HG03378 (cell line): ENCODE measurements around the gene FGFR3.

Source experiments
- ATAC-seq: cut with Tn5 transposase; IDR thresholded peaks from one replicate; pipeline ENCODE4 v1.9.1; 2021; ENCODE audit warnings: mild to moderate bottlenecking, moderate library complexity; ENCODE audit not compliant: unreplicated experiment

FGFR3 gene

GRCh38 chr4:1792832-1793495 is at the start of gene FGFR3:
Gene FGFR3, plus strand, starts transcription at chr4:1793293. Its CDS starts 642 bp downstream, at chr4:1793935.
- no peak for ATAC-seq

GRCh38 chr4:1743551-1743950 is 49.5 kb upstream of the FGFR3 start:
- no peak for ATAC-seq

GRCh38 chr4:1743975-1744374 is 49.1 kb upstream of the FGFR3 start:
- no peak for ATAC-seq

- ATAC-seq, result no peak
Observed at GRCh38 chr4:1744552-1744951, 48.5 kb upstream of the FGFR3 start.

- no peak for ATAC-seq
Observed at GRCh38 chr4:1745165-1745564, 47.9 kb upstream of the FGFR3 start.

- no peak for ATAC-seq
Observed at GRCh38 chr4:1745697-1746096, 47.4 kb upstream of the FGFR3 start.

- no peak for ATAC-seq
Observed at GRCh38 chr4:1746265-1746691, 46.8 kb upstream of the FGFR3 start.

- ATAC-seq, result no peak
Observed at GRCh38 chr4:1746919-1747602, 46.0 kb upstream of the FGFR3 start.

GRCh38 chr4:1747603-1747967 is 45.5 kb upstream of the FGFR3 start:
- no peak for ATAC-seq

- no peak for ATAC-seq
Observed at GRCh38 chr4:1748465-1748995, 44.6 kb upstream of the FGFR3 start.

GRCh38 chr4:1749370-1749769 is 43.7 kb upstream of the FGFR3 start:
- ATAC-seq, result no peak

GRCh38 chr4:1749826-1750225 is 43.3 kb upstream of the FGFR3 start:
- no peak for ATAC-seq

- ATAC-seq, result no peak
Observed at GRCh38 chr4:1750381-1751154, 42.5 kb upstream of the FGFR3 start.

GRCh38 chr4:1751155-1751918 is 41.8 kb upstream of the FGFR3 start:
- ATAC-seq, result no peak

GRCh38 chr4:1751919-1752283 is 41.2 kb upstream of the FGFR3 start:
- no peak for ATAC-seq

- no peak for ATAC-seq
Observed at GRCh38 chr4:1752284-1753041, 40.6 kb upstream of the FGFR3 start.

- no peak for ATAC-seq
Observed at GRCh38 chr4:1753294-1753696, 39.8 kb upstream of the FGFR3 start.

GRCh38 chr4:1753697-1754311 is 39.3 kb upstream of the FGFR3 start:
- ATAC-seq, result no peak

- no peak for ATAC-seq
Observed at GRCh38 chr4:1754336-1754735, 38.8 kb upstream of the FGFR3 start.

- ATAC-seq, result no peak
Observed at GRCh38 chr4:1755297-1755696, 37.8 kb upstream of the FGFR3 start.
